ENCODE data around the gene FAM89B. TPM values are rescaled to one million over a fixed set of nuclear protein-coding genes. Genes with fewer than 3 reads are reported as not detected.

The FAM89B gene
- total RNA-seq, 1 donor from 2014 or later = 86.8 TPM

- Mint-ChIP-seq H3K4me1 (ENCODE audit: low read depth) (peaks cover 10% of the 10 kb centered on the region), H3K9me3 (ENCODE audit: low read depth) (no peaks in the 10 kb centered on the region), H3K27me3 (ENCODE audit: low read depth) (no peaks in the 10 kb centered on the region), H3K36me3 (ENCODE audit: low read depth) (peaks cover 47% of the 10 kb centered on the region), H3K27ac (ENCODE audit: unreplicated experiment) (no peak overlapping the region), H3K4me3 (ENCODE audit: unreplicated experiment) (no peak overlapping the region)
- TF ChIP-seq, protein P1, sequence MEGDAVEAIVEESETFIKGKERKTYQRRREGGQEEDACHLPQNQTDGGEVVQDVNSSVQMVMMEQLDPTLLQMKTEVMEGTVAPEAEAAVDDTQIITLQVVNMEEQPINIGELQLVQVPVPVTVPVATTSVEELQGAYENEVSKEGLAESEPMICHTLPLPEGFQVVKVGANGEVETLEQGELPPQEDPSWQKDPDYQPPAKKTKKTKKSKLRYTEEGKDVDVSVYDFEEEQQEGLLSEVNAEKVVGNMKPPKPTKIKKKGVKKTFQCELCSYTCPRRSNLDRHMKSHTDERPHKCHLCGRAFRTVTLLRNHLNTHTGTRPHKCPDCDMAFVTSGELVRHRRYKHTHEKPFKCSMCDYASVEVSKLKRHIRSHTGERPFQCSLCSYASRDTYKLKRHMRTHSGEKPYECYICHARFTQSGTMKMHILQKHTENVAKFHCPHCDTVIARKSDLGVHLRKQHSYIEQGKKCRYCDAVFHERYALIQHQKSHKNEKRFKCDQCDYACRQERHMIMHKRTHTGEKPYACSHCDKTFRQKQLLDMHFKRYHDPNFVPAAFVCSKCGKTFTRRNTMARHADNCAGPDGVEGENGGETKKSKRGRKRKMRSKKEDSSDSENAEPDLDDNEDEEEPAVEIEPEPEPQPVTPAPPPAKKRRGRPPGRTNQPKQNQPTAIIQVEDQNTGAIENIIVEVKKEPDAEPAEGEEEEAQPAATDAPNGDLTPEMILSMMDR (IDR thresholded peaks at IDR 0.05) = no peak
- no peak for DNase-seq (ENCODE audit: low spot score)
These were observed 24.8 kb upstream of the FAM89B start for GRCh38 chr11:65547446-65548125.

GRCh38 chr11:65548395-65548794 is 23.9 kb upstream of the FAM89B start:
- TF ChIP-seq, protein P1 (IDR thresholded peaks at IDR 0.05) = no peak
- Mint-ChIP-seq H3K9me3 (ENCODE audit: low read depth) (no peaks in the 10 kb centered on the region), H3K4me1 (ENCODE audit: low read depth) (peaks cover 10% of the 10 kb centered on the region), H3K27ac (ENCODE audit: unreplicated experiment) (no peak overlapping the region), H3K27me3 (ENCODE audit: low read depth) (no peaks in the 10 kb centered on the region), H3K4me3 (ENCODE audit: unreplicated experiment) (no peak overlapping the region), H3K36me3 (ENCODE audit: low read depth) (peaks cover 46% of the 10 kb centered on the region)
- no peak for DNase-seq (ENCODE audit: low spot score)

DNA sequence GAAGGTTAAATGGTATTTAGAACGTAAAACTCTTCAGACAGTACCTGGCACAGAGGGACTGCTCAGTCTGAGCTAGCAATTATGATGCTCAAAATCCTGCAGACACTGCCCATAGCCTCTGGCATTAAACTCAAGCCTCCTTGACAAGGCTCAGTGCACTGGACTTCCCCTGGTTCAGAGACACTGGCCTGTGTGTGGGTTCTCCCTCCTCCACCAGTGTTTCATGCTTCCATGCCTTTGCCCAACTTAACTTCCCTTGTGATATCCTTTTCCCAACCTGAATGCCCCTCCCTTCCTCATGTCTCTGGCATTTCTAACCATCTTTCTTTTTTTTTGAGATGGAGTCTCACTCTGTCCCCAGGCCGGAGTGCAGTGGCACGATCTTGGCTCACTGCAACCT is 23.2 kb upstream of the FAM89B start:
- H3K27me3 Mint-ChIP-seq (ENCODE audit: low read depth) = no peaks in the 10 kb centered on the region
- H3K9me3 Mint-ChIP-seq (ENCODE audit: low read depth) = no peaks in the 10 kb centered on the region
- H3K4me3 Mint-ChIP-seq (ENCODE audit: unreplicated experiment) = no peak overlapping the region
- TF ChIP-seq, protein P1 (IDR thresholded peaks at IDR 0.05) = no peak
- H3K27ac Mint-ChIP-seq (ENCODE audit: unreplicated experiment) = peak overlapping the region; percentile 18
- peaks cover 44% of the 10 kb centered on the region for H3K36me3 Mint-ChIP-seq (ENCODE audit: low read depth)
- DNase-seq (ENCODE audit: low spot score) = no peak
- H3K4me1 Mint-ChIP-seq (ENCODE audit: low read depth) = peaks cover 10% of the 10 kb centered on the region

DNA sequence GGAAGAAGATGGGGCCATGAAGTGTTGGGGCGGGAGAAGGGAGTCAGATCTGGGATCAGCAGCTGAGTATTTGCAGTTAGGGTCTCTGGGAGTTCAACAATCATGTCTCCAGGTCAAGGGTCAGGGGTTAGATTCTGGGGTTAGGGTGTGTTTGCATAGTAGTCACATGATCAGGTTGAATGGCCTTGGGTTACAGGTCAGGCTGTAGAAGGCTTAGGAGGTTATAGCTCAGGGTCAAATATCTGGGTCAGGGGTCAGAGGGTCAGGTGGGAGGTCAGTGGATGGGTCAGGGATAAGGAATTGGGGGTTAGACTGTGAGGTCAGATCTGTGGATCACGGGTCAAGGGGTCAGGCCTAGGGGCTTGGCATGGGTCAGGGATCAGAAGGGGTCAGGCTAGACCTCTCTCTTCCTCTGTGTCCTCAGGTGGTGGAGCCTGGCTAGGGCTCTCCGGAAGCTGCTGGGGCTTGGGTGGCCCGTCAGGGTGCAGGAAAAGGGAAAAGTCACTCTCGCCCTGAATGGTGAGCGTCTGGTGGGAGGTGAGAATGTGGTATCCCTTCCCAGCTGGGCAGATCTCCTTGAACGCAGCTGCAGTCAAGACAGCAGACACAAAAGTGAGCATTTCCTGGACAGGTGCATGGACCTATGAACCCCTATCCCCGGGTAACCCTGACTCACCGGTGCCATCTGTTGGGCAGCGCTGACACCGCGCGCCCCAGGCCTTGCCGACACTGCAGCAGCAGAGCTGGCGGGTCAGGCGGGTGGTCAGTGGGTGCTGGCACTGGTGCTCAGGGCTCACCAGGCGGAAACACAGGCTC is 20.6 kb upstream of the FAM89B start:
- H3K9me3 Mint-ChIP-seq (ENCODE audit: low read depth) = no peaks in the 10 kb centered on the region
- no peak overlapping the region for H3K27ac Mint-ChIP-seq (ENCODE audit: unreplicated experiment)
- H3K27me3 Mint-ChIP-seq (ENCODE audit: low read depth) = no peaks in the 10 kb centered on the region
- DNase-seq (ENCODE audit: low spot score) = no peak
- H3K4me3 Mint-ChIP-seq (ENCODE audit: unreplicated experiment) = no peak overlapping the region
- TF ChIP-seq, protein P1 (IDR thresholded peaks at IDR 0.05) = peak; percentile 74
- peaks cover 34% of the 10 kb centered on the region for H3K36me3 Mint-ChIP-seq (ENCODE audit: low read depth)
- H3K4me1 Mint-ChIP-seq (ENCODE audit: low read depth) = peaks cover 35% of the 10 kb centered on the region

DNA sequence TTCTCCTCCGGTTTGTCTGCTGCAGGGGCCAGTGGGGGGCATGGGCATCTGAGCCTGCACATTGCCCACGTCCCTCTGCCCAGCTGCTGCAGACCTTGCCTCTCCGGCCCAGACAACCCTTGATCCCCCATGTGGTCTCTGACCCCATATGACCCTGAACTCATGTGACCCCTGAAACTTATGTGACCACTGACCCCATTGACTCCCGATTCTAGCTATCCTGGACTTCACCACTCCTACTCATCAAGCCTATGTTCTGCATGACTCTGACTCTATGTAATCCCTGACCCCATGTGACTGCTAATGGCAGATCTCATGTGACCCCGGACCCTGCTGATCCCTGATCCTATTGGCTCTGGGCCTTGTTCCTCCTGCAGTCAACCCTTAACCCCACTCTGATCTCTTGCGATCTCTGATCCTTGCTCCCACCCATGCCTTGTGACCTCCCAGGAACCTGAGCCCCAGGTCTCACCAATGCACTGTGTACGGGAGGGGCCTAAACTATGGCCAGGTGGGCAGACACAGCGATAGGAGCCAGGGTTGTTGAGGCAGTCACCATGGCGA is 19.9 kb upstream of the FAM89B start:
- no peaks in the 10 kb centered on the region for H3K27me3 Mint-ChIP-seq (ENCODE audit: low read depth)
- peaks cover 41% of the 10 kb centered on the region for H3K4me1 Mint-ChIP-seq (ENCODE audit: low read depth)
- no peak overlapping the region for H3K4me3 Mint-ChIP-seq (ENCODE audit: unreplicated experiment)
- H3K9me3 Mint-ChIP-seq (ENCODE audit: low read depth) = no peaks in the 10 kb centered on the region
- peaks cover 34% of the 10 kb centered on the region for H3K36me3 Mint-ChIP-seq (ENCODE audit: low read depth)
- TF ChIP-seq, protein P1 (IDR thresholded peaks at IDR 0.05) = peak; percentile 3
- no peak for DNase-seq (ENCODE audit: low spot score)
- H3K27ac Mint-ChIP-seq (ENCODE audit: unreplicated experiment) = no peak overlapping the region
